Activated CD8-positive, alpha-beta memory T cell treated with anti-CD3 and anti-CD28 coated beads, Interleukin-2, amount 50 U/mL, for 4 hours (primary cell): ENCODE measurements around the gene OTULINL.

Experiments
- DNase-seq: peaks from one replicate; pipeline ENCODE4 v3.0.0-alpha.2; 2020

The OTULINL gene

GRCh38 chr5:14607104-14607503 is 25.5 kb downstream of the OTULINL start:
- no peak for DNase-seq

- no peak for DNase-seq
Observed at GRCh38 chr5:14608169-14608568, 26.6 kb downstream of the OTULINL start.

GRCh38 chr5:14611737-14612136 is 30.1 kb downstream of the OTULINL start:
- DNase-seq: no peak

- DNase-seq: no peak
Observed at GRCh38 chr5:14614490-14614889, 32.9 kb downstream of the OTULINL start.

- DNase-seq: no peak
Observed at GRCh38 chr5:14615365-14615764, 33.8 kb downstream of the OTULINL start.

- DNase-seq: no peak
Observed at GRCh38 chr5:14617441-14617840, 35.8 kb downstream of the OTULINL start.

- DNase-seq: no peak
Observed at GRCh38 chr5:14627270-14627669, 45.7 kb downstream of the OTULINL start.

GRCh38 chr5:14628346-14628745 is 46.8 kb downstream of the OTULINL start:
- peak; percentile 56 for DNase-seq

- no peak for DNase-seq
Observed at GRCh38 chr5:14630671-14631070, 49.1 kb downstream of the OTULINL start.

- no peak for DNase-seq
Observed at GRCh38 chr5:14635656-14636055, 54.1 kb downstream of the OTULINL start.

- no peak for DNase-seq
Observed at GRCh38 chr5:14640765-14641164, 59.2 kb downstream of the OTULINL start.

- DNase-seq: no peak
Observed at GRCh38 chr5:14644623-14645237, 63.1 kb downstream of the OTULINL start.

GRCh38 chr5:14650052-14650451 is 68.5 kb downstream of the OTULINL start:
- DNase-seq: no peak

GRCh38 chr5:14655146-14655741 is 73.7 kb downstream of the OTULINL start:
- no peak for DNase-seq

GRCh38 chr5:14656898-14657297 is 75.3 kb downstream of the OTULINL start:
- no peak for DNase-seq

GRCh38 chr5:14659821-14660607 is 78.4 kb downstream of the OTULINL start:
- no peak for DNase-seq

- DNase-seq: no peak
Observed at GRCh38 chr5:14660833-14661232, 79.2 kb downstream of the OTULINL start.
